CD4-positive, CD25-positive, alpha-beta regulatory T cell (primary cell): ENCODE measurements around the gene F11. TPM values are rescaled to one million over a fixed set of nuclear protein-coding genes. Genes with fewer than 3 reads are reported as not detected.
"Not testable (repeated sequence)": the region's sequence is repeated elsewhere in the genome, so short reads cannot be mapped to it uniquely, and the experiment has no call there.

Source experiments
- ATAC-seq, 2 donors: fragments of 150-1000 bp; cut with Tn5 transposase; one replicate each; pipeline ENCODE4 v1.10.0; 2021; ENCODE audit warnings: low read depth in 2 of 2, moderate number of reproducible peaks in 2 of 2, moderate library complexity in 1 of 2
- DNase-seq, 3 donors: peaks; one replicate each; pipeline versions ENCODE4 v3.0.0 to v3.0.0-alpha.2; 2012 to 2022; ENCODE audit warnings: mixed read lengths in 1 of 3
- H3K27ac ChIP-seq: one replicate; pipeline ENCODE4 v1.7.0; 2013; ENCODE audit warnings: mild to moderate bottlenecking, low read length; ENCODE audit not compliant: insufficient read depth, poor library complexity, severe bottlenecking
- H3K27me3 ChIP-seq: one replicate; pipeline ENCODE4 v1.7.0; 2013; ENCODE audit warnings: low read length; ENCODE audit not compliant: control insufficient read depth, insufficient read depth
- H3K36me3 ChIP-seq: one replicate; pipeline ENCODE4 v1.7.0; 2013; ENCODE audit warnings: mild to moderate bottlenecking, low read length, moderate library complexity; ENCODE audit not compliant: control insufficient read depth, insufficient read depth
- H3K4me1 ChIP-seq: 2 replicates; pipeline ENCODE4 v1.7.0; 2013; ENCODE audit warnings: mild to moderate bottlenecking, low read length; ENCODE audit not compliant: insufficient read depth, control insufficient read depth, poor library complexity, severe bottlenecking
- H3K4me3 ChIP-seq: one replicate; pipeline ENCODE4 v1.7.0; 2013; ENCODE audit warnings: low read depth, mild to moderate bottlenecking, low read length, moderate library complexity
- H3K9me3 ChIP-seq, 2 experiments: 1 replicate in 1 of 2; 2 replicates in 1 of 2; pipeline ENCODE4 v1.7.0; 2013; ENCODE audit warnings: low read length in 2 of 2, mild to moderate bottlenecking in 1 of 2, moderate library complexity in 1 of 2; ENCODE audit not compliant: control insufficient read depth in 2 of 2
- H3K27ac Mint-ChIP-seq, 3 donors: one replicate each; pipeline ENCODE4 v1.8.0; 2020 to 2022; ENCODE audit warnings: mild to moderate bottlenecking in 3 of 3, mixed read lengths in 3 of 3, moderate library complexity in 2 of 3
- H3K27me3 Mint-ChIP-seq: one replicate; pipeline ENCODE4 v1.8.0; 2022; ENCODE audit warnings: mild to moderate bottlenecking, mixed read lengths
- H3K36me3 Mint-ChIP-seq: one replicate; pipeline ENCODE4 v1.8.0; 2020; ENCODE audit warnings: mixed read lengths
- H3K4me1 Mint-ChIP-seq, 4 donors: one replicate each; pipeline ENCODE4 v1.8.0; 2020 to 2022; ENCODE audit warnings: mixed read lengths in 4 of 4, mild to moderate bottlenecking in 1 of 4
- H3K4me3 Mint-ChIP-seq, 4 donors: one replicate each; pipeline ENCODE4 v1.8.0; 2020 to 2022; ENCODE audit warnings: mild to moderate bottlenecking in 4 of 4, mixed read lengths in 4 of 4, moderate library complexity in 3 of 4
- H3K9me3 Mint-ChIP-seq, 7 donors: one replicate each; pipeline ENCODE4 v1.8.0; 2020 to 2022; ENCODE audit warnings: mixed read lengths in 7 of 7, mild to moderate bottlenecking in 3 of 7, moderate library complexity in 2 of 7
- polyA plus RNA-seq, 4 donors: library from polyadenylated mRNA; unstranded; fragments of 300-500 nt; fragmentation: Illumina TruSeq; gene quantifications; one replicate each; pipeline ENCODE4 v1.2.3, GENCODE V29; 2021
- total RNA-seq: library from RNA; stranded (reverse); gene quantifications from one replicate; pipeline ENCODE4 v1.2.3, GENCODE V29; 2022

F11 gene
- total and polyA plus RNA-seq, 5 donors from 2014 or later = not detected

GRCh38 chr4:186258216-186258811 is 7.7 kb upstream of the F11 start:
- peaks cover 0 to 1% (median 0%) of the 10 kb centered on the region in 7 donors for H3K9me3 Mint-ChIP-seq
- H3K4me1 Mint-ChIP-seq = no peaks in the 10 kb centered on the region
- H3K36me3 Mint-ChIP-seq = peaks cover 18% of the 10 kb centered on the region

GRCh38 chr4:186260117-186260503 is 5.9 kb upstream of the F11 start:
- Mint-ChIP-seq H3K9me3 (peaks cover 0 to 1% (median 0%) of the 10 kb centered on the region in 7 donors), H3K4me3 (peak overlapping the region in 1 of 4 donors; percentile 15), H3K36me3 (peaks cover 12% of the 10 kb centered on the region), H3K27me3 (peaks cover 8% of the 10 kb centered on the region), H3K27ac (no peak overlapping the region), H3K4me1 (no peaks in the 10 kb centered on the region)
- Histone ChIP-seq H3K36me3 (no peaks in the 10 kb centered on the region), H3K27me3 (no peaks in the 10 kb centered on the region), H3K27ac (no peak overlapping the region), H3K9me3 (no peaks in the 10 kb centered on the region), H3K4me1 (no peaks in the 10 kb centered on the region), H3K4me3 (no peak overlapping the region)
- no peak for DNase-seq
- ATAC-seq = no peak

More at GRCh38 chr4:186258216-186258811, 7.7 kb upstream of the F11 start:
- Mint-ChIP-seq H3K4me3 (no peak overlapping the region), H3K27ac (no peak overlapping the region), H3K27me3 (peaks cover 4% of the 10 kb centered on the region)
- no peak for DNase-seq
- no peaks in the 10 kb centered on the region for H3K27me3 ChIP-seq
- H3K9me3 ChIP-seq = no peaks in the 10 kb centered on the region
- no peak overlapping the region for H3K4me3 ChIP-seq
- no peak for ATAC-seq
- no peaks in the 10 kb centered on the region for H3K4me1 ChIP-seq
- H3K36me3 ChIP-seq = no peaks in the 10 kb centered on the region
- H3K27ac ChIP-seq = no peak overlapping the region

GRCh38 chr4:186260504-186261448 is 5.2 kb upstream of the F11 start:
- Histone ChIP-seq H3K9me3 (no peaks in the 10 kb centered on the region), H3K4me3 (no peak overlapping the region), H3K27ac (no peak overlapping the region), H3K4me1 (no peaks in the 10 kb centered on the region), H3K36me3 (no peaks in the 10 kb centered on the region), H3K27me3 (no peaks in the 10 kb centered on the region)
- DNase-seq (no peak), ATAC-seq (no peak)
- Mint-ChIP-seq H3K9me3 (peaks cover 0 to 1% (median 0%) of the 10 kb centered on the region in 7 donors), H3K27ac (no peak overlapping the region), H3K4me1 (no peaks in the 10 kb centered on the region), H3K27me3 (peaks cover 9% of the 10 kb centered on the region), H3K4me3 (no peak overlapping the region), H3K36me3 (peaks cover 12% of the 10 kb centered on the region)

- Histone ChIP-seq H3K9me3 (no peaks in the 10 kb centered on the region), H3K4me1 (no peaks in the 10 kb centered on the region), H3K27ac (no peak overlapping the region), H3K36me3 (no peaks in the 10 kb centered on the region), H3K4me3 (no peak overlapping the region), H3K27me3 (peaks cover 8% of the 10 kb centered on the region)
- no peak for DNase-seq
- no peaks in the 10 kb centered on the region for H3K4me1 Mint-ChIP-seq
- H3K27ac Mint-ChIP-seq = no peak overlapping the region
- H3K36me3 Mint-ChIP-seq = no peaks in the 10 kb centered on the region
- no peak for ATAC-seq
- H3K4me3 Mint-ChIP-seq = no peak overlapping the region
- peaks cover 0 to 1% (median 0%) of the 10 kb centered on the region in 7 donors for H3K9me3 Mint-ChIP-seq
- H3K27me3 Mint-ChIP-seq = peaks cover 27% of the 10 kb centered on the region
Measured at GRCh38 chr4:186264660-186265059, 1.3 kb upstream of the F11 start.

GRCh38 chr4:186265250-186265649 is 739 bp upstream of the F11 start:
- H3K4me3 Mint-ChIP-seq, DNase-seq, H3K36me3 ChIP-seq, H3K9me3 ChIP-seq, H3K27me3 ChIP-seq, H3K27ac Mint-ChIP-seq, H3K9me3 Mint-ChIP-seq, H3K4me1 Mint-ChIP-seq, H3K27ac ChIP-seq, H3K36me3 Mint-ChIP-seq, ATAC-seq, H3K4me3 ChIP-seq, H3K4me1 ChIP-seq: not testable (repeated sequence)
- H3K27me3 Mint-ChIP-seq = peaks cover 27% of the 10 kb centered on the region

- no peak overlapping the region for H3K27ac Mint-ChIP-seq
- H3K4me3 Mint-ChIP-seq = no peak overlapping the region
- no peak overlapping the region for H3K4me3 ChIP-seq
- peaks cover 0 to 1% (median 0%) of the 10 kb centered on the region in 7 donors for H3K9me3 Mint-ChIP-seq
- H3K27me3 ChIP-seq = peaks cover 11% of the 10 kb centered on the region
- ATAC-seq (no peak), DNase-seq (no peak)
- H3K4me1 Mint-ChIP-seq = no peaks in the 10 kb centered on the region
- H3K27ac ChIP-seq = no peak overlapping the region
- no peaks in the 10 kb centered on the region for H3K36me3 ChIP-seq
- no peaks in the 10 kb centered on the region for H3K4me1 ChIP-seq
- peaks cover 27% of the 10 kb centered on the region for H3K27me3 Mint-ChIP-seq
- H3K36me3 Mint-ChIP-seq = no peaks in the 10 kb centered on the region
- H3K9me3 ChIP-seq = no peaks in the 10 kb centered on the region
Measured at GRCh38 chr4:186266729-186267456, 904 bp downstream of the F11 start.

GRCh38 chr4:186271081-186271678 is 5.2 kb downstream of the F11 start:
- Histone ChIP-seq H3K27me3 (peaks cover 11% of the 10 kb centered on the region), H3K27ac (no peak overlapping the region), H3K4me3 (no peak overlapping the region), H3K9me3 (no peaks in the 10 kb centered on the region), H3K4me1 (no peaks in the 10 kb centered on the region), H3K36me3 (no peaks in the 10 kb centered on the region)
- H3K36me3 Mint-ChIP-seq = no peaks in the 10 kb centered on the region
- no peaks in the 10 kb centered on the region for H3K4me1 Mint-ChIP-seq
- no peak for ATAC-seq
- no peak overlapping the region for H3K4me3 Mint-ChIP-seq
- DNase-seq = no peak
- no peak overlapping the region for H3K27ac Mint-ChIP-seq
- H3K27me3 Mint-ChIP-seq = peaks cover 16% of the 10 kb centered on the region
- H3K9me3 Mint-ChIP-seq = no peaks in the 10 kb centered on the region
